GM12878 (cell line): Measurements from ENCODE around the gene CPEB3. TPM values are rescaled to one million over a fixed set of nuclear protein-coding genes. Genes with fewer than 3 reads are reported as not detected.

ENCODE experiments used
- BRCA1 ChIP-seq: IDR thresholded peaks from 2 replicates; pipeline ENCODE4 v1.6.1; 2011; ENCODE audit warnings: low read depth, low read length, improper control_type of control experiment
- CEBPB ChIP-seq, 2 experiments: fragments of 150-350 bp in 1 of 2; IDR thresholded peaks; 2 replicates each; pipeline ENCODE4 v1.6.1; 2012 to 2014; ENCODE audit warnings: low read depth in 2 of 2, low read length in 2 of 2, borderline replicate concordance in 1 of 2, inconsistent platforms in 1 of 2
- E2F4 ChIP-seq: IDR thresholded peaks from 2 replicates; pipeline ENCODE4 v1.6.1; 2012; ENCODE audit warnings: low read depth, low read length, improper control_type of control experiment
- EED ChIP-seq: sonication (generic); IDR thresholded peaks from 2 replicates; pipeline ENCODE4 v1.6.1; 2016; ENCODE audit warnings: antibody characterized with exemption, low read depth
- FOS ChIP-seq: IDR thresholded peaks from 3 replicates; pipeline ENCODE4 v1.6.1; 2011; ENCODE audit warnings: borderline replicate concordance; ENCODE audit not compliant: insufficient read length; ENCODE audit errors: extremely low read depth
- IRF4 ChIP-seq: IDR thresholded peaks from 2 replicates; pipeline ENCODE4 v1.6.1; 2011; ENCODE audit warnings: low read depth, low read length
- KAT2A ChIP-seq: conservative IDR thresholded peaks from 2 replicates; pipeline ENCODE4 v1.6.1; 2011; ENCODE audit warnings: low read depth, low read length; ENCODE audit not compliant: control insufficient read depth
- MYC ChIP-seq: IDR thresholded peaks from 2 replicates; pipeline ENCODE4 v1.6.1; 2011; ENCODE audit warnings: mild to moderate bottlenecking, low read length, moderate library complexity, inconsistent platforms; ENCODE audit not compliant: insufficient read depth, insufficient replicate concordance, insufficient read length, severe bottlenecking
- RAD21 ChIP-seq: IDR thresholded peaks from 2 replicates; pipeline ENCODE4 v1.6.1; 2011; ENCODE audit warnings: mild to moderate bottlenecking, low read depth, low read length, moderate library complexity; ENCODE audit not compliant: insufficient read depth
- SUPT20H ChIP-seq: IDR thresholded peaks from 2 replicates; pipeline ENCODE4 v1.6.1; 2011; ENCODE audit warnings: low read depth, mild to moderate bottlenecking, low read length, moderate library complexity, borderline replicate concordance; ENCODE audit not compliant: control insufficient read depth
- SUZ12 ChIP-seq: fragments of 200-600 bp; sonication (generic); IDR thresholded peaks from one replicate; pipeline ENCODE4 v1.6.1; 2018; ENCODE audit warnings: antibody characterized with exemption, mild to moderate bottlenecking; ENCODE audit not compliant: unreplicated experiment
- TBL1XR1 ChIP-seq: IDR thresholded peaks from 2 replicates; pipeline ENCODE4 v1.6.1; 2012; ENCODE audit warnings: low read depth, low read length, improper control_type of control experiment
- ZNF207 ChIP-seq: fragments of 450-650 bp; IDR thresholded peaks from 2 replicates; pipeline ENCODE4 v1.6.1; 2014; ENCODE audit warnings: antibody characterized with exemption, mild to moderate bottlenecking, borderline replicate concordance
- polyA plus RNA-seq, 11 experiments: library from polyadenylated mRNA; depleted of rRNA in 4 of 11; unstranded in 6 of 11; stranded (reverse) in 5 of 11; fragments of >200 nt; fragmentation: Nextera tagmentation in 4 of 11; fragmentation: Illumina TruSeq in 1 of 11; extraction: Ambion mirVana in 4 of 11; extraction: Trizol in 1 of 11; gene quantifications; 1 replicate in 1 of 11; 2 replicates in 10 of 11; pipeline versions ENCODE4 v1.2.1 to v1.2.3, GENCODE V29; 2011 to 2016; ENCODE audit warnings: inconsistent platforms in 2 of 11, missing spikeins in 2 of 11, low read depth in 1 of 11
- total RNA-seq, 4 experiments: library from RNA; depleted of rRNA in 3 of 4; stranded (reverse); fragments of >200 nt in 3 of 4; fragmentation: Illumina TruSeq in 1 of 4; extraction: Trizol in 1 of 4; gene quantifications; 2 replicates each; pipeline versions ENCODE4 v1.2.1 to v1.2.3, GENCODE V29; 2013 to 2021
- TF ChIP-seq, protein P1 (sequence below): fragments of 450-650 bp; IDR thresholded peaks from 2 replicates; pipeline ENCODE4 v1.6.1; 2016; ENCODE audit warnings: mild to moderate bottlenecking, moderate library complexity, borderline replicate concordance
- TF ChIP-seq, protein P2 (sequence below): fragments of 450-650 bp; conservative IDR thresholded peaks from 2 replicates; pipeline ENCODE4 v1.6.1; 2017; ENCODE audit warnings: mild to moderate bottlenecking, moderate library complexity
- TF ChIP-seq, protein P3 (sequence below): fragments of 450-650 bp; IDR thresholded peaks from 2 replicates; pipeline ENCODE4 v1.6.1; 2018; ENCODE audit warnings: borderline replicate concordance, mild to moderate bottlenecking; ENCODE audit not compliant: partially characterized antibody

CPEB3 gene
- total and polyA plus RNA-seq, 10 of the 15 experiments (the other 5 are each of a cell fraction or from before 2014, with no cell fraction given), result 0.50 to 2.3 (median 1.2) TPM

DNA sequence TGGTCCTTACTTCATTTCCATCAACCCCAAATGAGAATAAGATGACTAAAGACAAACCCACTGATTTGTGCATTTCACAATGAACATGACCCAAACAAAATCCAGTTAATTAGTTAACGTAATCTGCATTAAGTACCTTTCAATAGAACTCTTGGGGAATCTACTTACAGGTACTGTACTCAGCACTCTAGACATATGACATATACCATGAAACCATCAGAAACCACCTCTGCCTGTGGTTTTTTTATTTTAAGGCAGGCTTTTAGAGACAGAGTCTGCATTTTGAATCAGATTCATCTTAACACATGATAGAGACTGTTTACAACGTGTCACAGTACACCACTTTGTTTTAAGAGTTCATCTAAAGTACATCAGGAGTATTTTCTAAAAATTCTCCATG lies 198.9 kb downstream of the CPEB3 start (continued):
- TF ChIP-seq MYC (no peak), IRF4 (no peak), EED (no peak), BRCA1 (no peak), E2F4 (no peak), ZNF207 (no peak), CEBPB (IDR thresholded peaks at IDR 0.05; ENCODE audit: borderline replicate concordance in 1 of 2, low read depth in 2 of 2, low read length in 2 of 2) (peak in 1 of 2 experiments; percentile 33; a peak in 1 of 4 replicates), TBL1XR1 (no peak), FOS (no peak), SUPT20H (no peak), RAD21 (0 out of 2 replicates have a peak, but pooled peaks have one; percentile 13), KAT2A (no peak), SUZ12 (no peak)
- TF ChIP-seq, protein P1, sequence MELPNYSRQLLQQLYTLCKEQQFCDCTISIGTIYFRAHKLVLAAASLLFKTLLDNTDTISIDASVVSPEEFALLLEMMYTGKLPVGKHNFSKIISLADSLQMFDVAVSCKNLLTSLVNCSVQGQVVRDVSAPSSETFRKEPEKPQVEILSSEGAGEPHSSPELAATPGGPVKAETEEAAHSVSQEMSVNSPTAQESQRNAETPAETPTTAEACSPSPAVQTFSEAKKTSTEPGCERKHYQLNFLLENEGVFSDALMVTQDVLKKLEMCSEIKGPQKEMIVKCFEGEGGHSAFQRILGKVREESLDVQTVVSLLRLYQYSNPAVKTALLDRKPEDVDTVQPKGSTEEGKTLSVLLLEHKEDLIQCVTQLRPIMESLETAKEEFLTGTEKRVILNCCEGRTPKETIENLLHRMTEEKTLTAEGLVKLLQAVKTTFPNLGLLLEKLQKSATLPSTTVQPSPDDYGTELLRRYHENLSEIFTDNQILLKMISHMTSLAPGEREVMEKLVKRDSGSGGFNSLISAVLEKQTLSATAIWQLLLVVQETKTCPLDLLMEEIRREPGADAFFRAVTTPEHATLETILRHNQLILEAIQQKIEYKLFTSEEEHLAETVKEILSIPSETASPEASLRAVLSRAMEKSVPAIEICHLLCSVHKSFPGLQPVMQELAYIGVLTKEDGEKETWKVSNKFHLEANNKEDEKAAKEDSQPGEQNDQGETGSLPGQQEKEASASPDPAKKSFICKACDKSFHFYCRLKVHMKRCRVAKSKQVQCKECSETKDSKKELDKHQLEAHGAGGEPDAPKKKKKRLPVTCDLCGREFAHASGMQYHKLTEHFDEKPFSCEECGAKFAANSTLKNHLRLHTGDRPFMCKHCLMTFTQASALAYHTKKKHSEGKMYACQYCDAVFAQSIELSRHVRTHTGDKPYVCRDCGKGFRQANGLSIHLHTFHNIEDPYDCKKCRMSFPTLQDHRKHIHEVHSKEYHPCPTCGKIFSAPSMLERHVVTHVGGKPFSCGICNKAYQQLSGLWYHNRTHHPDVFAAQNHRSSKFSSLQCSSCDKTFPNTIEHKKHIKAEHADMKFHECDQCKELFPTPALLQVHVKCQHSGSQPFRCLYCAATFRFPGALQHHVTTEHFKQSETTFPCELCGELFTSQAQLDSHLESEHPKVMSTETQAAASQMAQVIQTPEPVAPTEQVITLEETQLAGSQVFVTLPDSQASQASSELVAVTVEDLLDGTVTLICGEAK, result no peak
- TF ChIP-seq, protein P2, sequence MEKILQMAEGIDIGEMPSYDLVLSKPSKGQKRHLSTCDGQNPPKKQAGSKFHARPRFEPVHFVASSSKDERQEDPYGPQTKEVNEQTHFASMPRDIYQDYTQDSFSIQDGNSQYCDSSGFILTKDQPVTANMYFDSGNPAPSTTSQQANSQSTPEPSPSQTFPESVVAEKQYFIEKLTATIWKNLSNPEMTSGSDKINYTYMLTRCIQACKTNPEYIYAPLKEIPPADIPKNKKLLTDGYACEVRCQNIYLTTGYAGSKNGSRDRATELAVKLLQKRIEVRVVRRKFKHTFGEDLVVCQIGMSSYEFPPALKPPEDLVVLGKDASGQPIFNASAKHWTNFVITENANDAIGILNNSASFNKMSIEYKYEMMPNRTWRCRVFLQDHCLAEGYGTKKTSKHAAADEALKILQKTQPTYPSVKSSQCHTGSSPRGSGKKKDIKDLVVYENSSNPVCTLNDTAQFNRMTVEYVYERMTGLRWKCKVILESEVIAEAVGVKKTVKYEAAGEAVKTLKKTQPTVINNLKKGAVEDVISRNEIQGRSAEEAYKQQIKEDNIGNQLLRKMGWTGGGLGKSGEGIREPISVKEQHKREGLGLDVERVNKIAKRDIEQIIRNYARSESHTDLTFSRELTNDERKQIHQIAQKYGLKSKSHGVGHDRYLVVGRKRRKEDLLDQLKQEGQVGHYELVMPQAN, result no peak
- TF ChIP-seq, protein P3, sequence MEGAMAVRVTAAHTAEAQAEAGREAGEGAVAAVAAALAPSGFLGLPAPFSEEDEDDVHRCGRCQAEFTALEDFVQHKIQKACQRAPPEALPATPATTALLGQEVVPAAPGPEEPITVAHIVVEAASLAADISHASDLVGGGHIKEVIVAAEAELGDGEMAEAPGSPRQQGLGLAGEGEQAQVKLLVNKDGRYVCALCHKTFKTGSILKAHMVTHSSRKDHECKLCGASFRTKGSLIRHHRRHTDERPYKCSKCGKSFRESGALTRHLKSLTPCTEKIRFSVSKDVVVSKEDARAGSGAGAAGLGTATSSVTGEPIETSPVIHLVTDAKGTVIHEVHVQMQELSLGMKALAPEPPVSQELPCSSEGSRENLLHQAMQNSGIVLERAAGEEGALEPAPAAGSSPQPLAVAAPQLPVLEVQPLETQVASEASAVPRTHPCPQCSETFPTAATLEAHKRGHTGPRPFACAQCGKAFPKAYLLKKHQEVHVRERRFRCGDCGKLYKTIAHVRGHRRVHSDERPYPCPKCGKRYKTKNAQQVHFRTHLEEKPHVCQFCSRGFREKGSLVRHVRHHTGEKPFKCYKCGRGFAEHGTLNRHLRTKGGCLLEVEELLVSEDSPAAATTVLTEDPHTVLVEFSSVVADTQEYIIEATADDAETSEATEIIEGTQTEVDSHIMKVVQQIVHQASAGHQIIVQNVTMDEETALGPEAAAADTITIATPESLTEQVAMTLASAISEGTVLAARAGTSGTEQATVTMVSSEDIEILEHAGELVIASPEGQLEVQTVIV, result no peak
